Measurements from ENCODE around the gene PUM1.

- TF ChIP-seq TAF1 (IDR thresholded peaks at IDR 0.05; ENCODE audit: borderline replicate concordance, insufficient read depth, low read length) (no peak), POLR2AphosphoS5 (IDR thresholded peaks at IDR 0.05; ENCODE audit: low read depth, low read length) (no peak), SIN3A (IDR thresholded peaks at IDR 0.05; ENCODE audit: borderline replicate concordance, insufficient read depth, low read length) (no peak), FOXP2 (optimal IDR thresholded peaks at IDR 0.05; ENCODE audit: borderline replicate concordance, extremely low read depth, extremely low read length, insufficient read depth) (no peak)
- TF ChIP-seq, protein P1, sequence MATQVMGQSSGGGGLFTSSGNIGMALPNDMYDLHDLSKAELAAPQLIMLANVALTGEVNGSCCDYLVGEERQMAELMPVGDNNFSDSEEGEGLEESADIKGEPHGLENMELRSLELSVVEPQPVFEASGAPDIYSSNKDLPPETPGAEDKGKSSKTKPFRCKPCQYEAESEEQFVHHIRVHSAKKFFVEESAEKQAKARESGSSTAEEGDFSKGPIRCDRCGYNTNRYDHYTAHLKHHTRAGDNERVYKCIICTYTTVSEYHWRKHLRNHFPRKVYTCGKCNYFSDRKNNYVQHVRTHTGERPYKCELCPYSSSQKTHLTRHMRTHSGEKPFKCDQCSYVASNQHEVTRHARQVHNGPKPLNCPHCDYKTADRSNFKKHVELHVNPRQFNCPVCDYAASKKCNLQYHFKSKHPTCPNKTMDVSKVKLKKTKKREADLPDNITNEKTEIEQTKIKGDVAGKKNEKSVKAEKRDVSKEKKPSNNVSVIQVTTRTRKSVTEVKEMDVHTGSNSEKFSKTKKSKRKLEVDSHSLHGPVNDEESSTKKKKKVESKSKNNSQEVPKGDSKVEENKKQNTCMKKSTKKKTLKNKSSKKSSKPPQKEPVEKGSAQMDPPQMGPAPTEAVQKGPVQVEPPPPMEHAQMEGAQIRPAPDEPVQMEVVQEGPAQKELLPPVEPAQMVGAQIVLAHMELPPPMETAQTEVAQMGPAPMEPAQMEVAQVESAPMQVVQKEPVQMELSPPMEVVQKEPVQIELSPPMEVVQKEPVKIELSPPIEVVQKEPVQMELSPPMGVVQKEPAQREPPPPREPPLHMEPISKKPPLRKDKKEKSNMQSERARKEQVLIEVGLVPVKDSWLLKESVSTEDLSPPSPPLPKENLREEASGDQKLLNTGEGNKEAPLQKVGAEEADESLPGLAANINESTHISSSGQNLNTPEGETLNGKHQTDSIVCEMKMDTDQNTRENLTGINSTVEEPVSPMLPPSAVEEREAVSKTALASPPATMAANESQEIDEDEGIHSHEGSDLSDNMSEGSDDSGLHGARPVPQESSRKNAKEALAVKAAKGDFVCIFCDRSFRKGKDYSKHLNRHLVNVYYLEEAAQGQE (IDR thresholded peaks at IDR 0.05; ENCODE audit: insufficient read depth in 1 of 2, low read depth in 2 of 2, low read length in 2 of 2): no peak
These were observed 172.8 kb downstream of the PUM1 start for GRCh38 chr1:30892671-30893073.

Data from PFSK-1 (cell line).